WTC11 (cell line): ENCODE data around the gene RPS5.

ENCODE experiments used
- AFF4 ChIP-seq: sonication (generic); formaldehyde crosslinking; IDR thresholded peaks from 2 replicates; pipeline ENCODE4 v1.8.1; 2023; ENCODE audit warnings: mild to moderate bottlenecking, missing genetic modification reagents, borderline replicate concordance
- CTCF ChIP-seq: fragments of 200-600 bp; IDR thresholded peaks from 2 replicates; pipeline ENCODE4 v1.8.0; 2022; ENCODE audit warnings: antibody characterized with exemption
- EMX1 ChIP-seq: fragments of 250-450 bp; sonication (Bioruptor Pico); IDR thresholded peaks from 2 replicates; pipeline ENCODE4 v1.8.0; 2021; ENCODE audit warnings: mild to moderate bottlenecking
- MAX ChIP-seq: sonication (generic); formaldehyde crosslinking; IDR thresholded peaks from 2 replicates; pipeline ENCODE4 v1.8.0; 2022; ENCODE audit warnings: mild to moderate bottlenecking, missing genetic modification reagents
- MLX ChIP-seq: sonication (generic); formaldehyde crosslinking; IDR thresholded peaks from 2 replicates; pipeline ENCODE4 v1.8.1; 2023; ENCODE audit warnings: mild to moderate bottlenecking, missing genetic modification reagents, moderate library complexity
- NR2C2 ChIP-seq: sonication (generic); formaldehyde crosslinking; IDR thresholded peaks from 2 replicates; pipeline ENCODE4 v1.8.0; 2022; ENCODE audit warnings: mild to moderate bottlenecking, missing genetic modification reagents
- USF2 ChIP-seq: sonication (generic); formaldehyde crosslinking; IDR thresholded peaks from 2 replicates; pipeline ENCODE4 v1.8.1; 2023; ENCODE audit warnings: mild to moderate bottlenecking, missing genetic modification reagents, moderate library complexity
- ZNF512 ChIP-seq: sonication (generic); formaldehyde crosslinking; IDR thresholded peaks from 2 replicates; pipeline ENCODE4 v1.8.1; 2022; ENCODE audit warnings: missing genetic modification reagents, borderline replicate concordance

- TF ChIP-seq MAX (no peak), CTCF (no peak), MLX (no peak), NR2C2 (CRISPR knock-in tag) (no peak), AFF4 (CRISPR knock-in tag) (no peak), USF2 (CRISPR knock-in tag) (no peak), ZNF512 (CRISPR knock-in tag) (no peak), EMX1 (no peak)
Observed at GRCh38 chr19:58374200-58374599, 12.9 kb upstream of the RPS5 start.
